GM18858 (cell line): ENCODE results near the gene EFNA5.

Experiments used
- ATAC-seq: cut with Tn5 transposase; IDR thresholded peaks from one replicate; pipeline ENCODE4 v1.9.1; 2021; ENCODE audit not compliant: unreplicated experiment

EFNA5 gene

DNA sequence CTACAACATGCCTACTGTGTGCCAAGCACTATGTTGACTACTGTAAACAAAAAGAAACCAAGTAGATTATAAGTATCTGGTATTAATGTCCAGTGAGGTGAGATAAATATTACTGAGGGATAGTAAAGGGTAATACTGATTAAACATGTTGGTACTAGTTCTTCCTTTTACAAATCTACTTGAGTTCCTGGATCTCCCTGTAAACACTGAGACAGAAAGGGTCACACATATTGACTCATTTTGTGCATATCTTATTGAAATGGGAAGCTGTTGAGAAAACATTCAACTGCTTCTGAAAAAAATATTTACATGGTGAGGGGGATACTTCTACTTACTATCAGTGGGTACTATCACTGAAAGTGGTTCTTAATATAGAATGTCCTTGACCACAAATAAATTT lies 24.3 kb downstream of the EFNA5 start:
- no peak for ATAC-seq

DNA sequence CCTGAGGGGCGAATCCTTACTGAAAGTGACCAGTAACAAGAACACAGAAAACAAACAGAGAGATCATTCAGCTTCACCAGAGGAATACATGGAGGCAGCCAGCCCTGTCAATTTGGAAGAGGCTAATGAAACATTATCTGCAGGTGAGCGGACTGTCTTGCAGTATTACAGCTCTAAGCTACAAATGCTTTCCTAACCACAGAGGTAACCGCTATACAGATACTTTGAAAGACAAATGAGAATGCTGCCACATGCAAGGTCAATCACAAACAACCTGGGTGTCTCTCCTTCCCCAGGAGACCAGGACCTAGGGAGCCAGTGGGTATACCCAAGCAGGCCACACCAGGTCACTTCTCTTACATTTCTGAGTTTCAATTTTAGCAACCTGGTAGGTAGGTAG lies 30.2 kb downstream of the EFNA5 start:
- no peak for ATAC-seq

DNA sequence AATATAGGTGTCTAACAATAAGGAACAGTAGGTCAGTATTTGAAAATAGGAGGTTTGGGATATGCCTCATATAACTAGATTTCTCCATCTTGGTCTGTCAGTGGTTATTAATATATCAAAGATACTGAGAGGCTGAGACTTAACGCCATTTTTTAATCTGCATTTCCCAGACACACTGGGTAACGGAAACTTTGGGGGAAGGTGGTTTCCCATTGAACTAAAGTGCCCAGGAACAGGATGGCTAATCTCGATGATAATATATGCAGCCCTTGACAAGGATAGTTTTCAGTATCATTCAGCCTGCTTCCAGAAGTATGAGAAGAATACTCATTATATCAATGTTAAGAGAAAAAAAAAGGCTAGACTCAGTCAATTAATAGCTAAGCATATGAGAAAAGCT lies 30.7 kb downstream of the EFNA5 start:
- no peak for ATAC-seq

DNA sequence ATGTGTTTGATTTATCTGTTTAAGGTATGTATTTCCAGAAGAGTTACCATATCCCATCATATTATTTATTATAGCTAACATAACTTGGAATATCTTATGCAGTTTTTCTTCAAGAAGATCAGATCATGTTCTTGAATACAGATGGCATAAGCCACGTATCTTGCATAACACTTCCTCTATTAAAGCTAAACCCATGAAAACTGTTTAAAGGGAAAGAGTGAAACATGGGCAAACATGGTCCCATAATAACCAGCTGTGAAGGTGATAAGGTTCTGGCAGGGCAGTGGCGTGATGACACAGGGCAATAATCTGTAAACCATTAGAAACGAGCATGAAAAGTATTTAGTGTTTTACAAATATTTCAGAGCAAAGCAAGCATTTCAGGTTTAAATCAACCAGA lies 34.2 kb downstream of the EFNA5 start:
- no peak for ATAC-seq

DNA sequence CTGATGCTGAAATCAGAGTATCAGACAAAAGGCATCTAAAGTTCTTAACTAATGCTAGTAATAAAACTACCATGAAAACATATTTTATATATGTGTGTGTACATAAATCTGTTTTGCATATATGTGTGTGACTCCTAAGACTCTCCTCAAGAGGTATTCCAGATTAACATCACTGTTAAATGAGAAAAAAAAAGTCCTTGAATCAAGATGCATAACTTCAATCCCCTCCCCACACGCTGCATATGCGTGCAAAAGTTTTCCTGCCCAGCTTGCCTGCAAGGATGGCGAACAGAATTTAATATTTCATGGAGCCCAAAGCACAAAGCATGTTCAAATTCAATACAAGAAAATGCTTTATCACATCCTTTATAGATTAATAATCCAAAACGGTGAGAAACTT lies 34.7 kb downstream of the EFNA5 start:
- ATAC-seq: no peak

DNA sequence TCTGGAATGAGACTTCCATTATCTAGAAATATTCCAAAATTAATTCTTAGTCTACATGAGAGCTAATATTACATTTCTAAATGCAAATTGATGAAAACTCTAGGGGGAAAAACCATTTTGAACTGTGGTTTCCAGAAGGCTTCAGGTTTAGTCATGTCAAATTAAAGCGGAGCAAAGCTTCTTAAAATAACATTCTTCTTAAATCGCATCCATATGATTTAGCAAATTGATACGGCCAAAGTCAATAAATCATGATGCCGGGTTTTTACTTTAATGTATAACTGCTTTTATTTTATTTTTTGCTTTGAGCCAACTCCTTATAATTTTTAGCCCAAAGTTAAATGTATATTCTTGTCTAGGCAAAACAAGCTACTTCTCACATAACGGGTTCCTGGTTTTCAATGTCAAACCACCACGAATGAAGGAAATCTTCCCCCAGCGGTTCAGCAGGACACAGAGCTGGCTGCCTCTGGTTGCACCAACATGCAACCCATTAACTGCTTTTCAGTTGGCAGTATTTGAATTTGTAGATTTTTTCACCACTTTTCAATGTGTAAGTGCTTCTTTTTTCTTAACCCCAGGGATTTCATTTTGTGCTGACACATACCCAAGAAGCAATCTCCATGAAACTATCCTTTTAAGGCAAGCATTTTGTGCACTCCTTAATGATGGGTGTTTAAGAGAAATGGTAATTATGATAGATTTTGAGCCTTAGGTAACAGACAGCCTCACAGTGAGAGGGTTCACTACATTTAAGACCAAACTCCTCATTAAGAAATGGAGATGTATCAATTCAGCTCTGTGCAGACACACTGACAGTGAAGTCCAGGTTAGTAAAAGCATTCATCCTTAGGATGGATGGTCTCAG lies 35.5 kb downstream of the EFNA5 start:
- ATAC-seq: no peak

DNA sequence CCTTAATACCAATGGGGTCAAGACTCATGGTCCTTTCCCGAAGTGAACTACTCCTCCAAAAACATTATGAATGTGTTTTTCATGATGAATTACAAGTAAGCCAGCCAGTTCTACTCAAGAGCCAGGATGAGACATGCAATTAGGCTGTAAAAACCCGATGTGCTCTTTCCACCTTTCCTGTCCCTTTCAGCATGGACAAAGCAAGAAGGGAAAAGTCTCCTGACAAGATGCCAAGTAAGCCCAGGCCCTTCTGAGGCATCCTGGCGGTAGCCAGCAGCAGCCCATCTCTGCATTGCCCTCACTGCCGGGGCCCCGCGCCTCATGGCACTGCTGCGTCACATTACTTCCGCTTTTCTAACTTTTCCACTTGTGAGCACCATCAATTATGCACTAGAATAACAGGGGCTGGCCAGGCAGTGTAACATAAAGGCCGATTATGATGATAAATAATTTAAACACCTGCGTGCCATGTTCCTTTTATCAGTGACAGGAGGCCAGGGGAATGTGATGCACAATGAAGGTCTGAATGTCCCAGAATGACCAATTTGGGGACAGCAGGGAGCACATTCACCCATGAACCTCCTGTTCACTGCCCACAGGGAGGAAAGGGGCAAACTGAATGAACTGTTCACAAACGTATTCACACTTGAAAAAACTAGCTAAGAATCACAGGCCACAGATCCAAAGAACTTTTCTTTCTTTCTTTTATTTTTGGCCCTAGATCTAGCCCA lies 37.4 kb downstream of the EFNA5 start:
- no peak for ATAC-seq

DNA sequence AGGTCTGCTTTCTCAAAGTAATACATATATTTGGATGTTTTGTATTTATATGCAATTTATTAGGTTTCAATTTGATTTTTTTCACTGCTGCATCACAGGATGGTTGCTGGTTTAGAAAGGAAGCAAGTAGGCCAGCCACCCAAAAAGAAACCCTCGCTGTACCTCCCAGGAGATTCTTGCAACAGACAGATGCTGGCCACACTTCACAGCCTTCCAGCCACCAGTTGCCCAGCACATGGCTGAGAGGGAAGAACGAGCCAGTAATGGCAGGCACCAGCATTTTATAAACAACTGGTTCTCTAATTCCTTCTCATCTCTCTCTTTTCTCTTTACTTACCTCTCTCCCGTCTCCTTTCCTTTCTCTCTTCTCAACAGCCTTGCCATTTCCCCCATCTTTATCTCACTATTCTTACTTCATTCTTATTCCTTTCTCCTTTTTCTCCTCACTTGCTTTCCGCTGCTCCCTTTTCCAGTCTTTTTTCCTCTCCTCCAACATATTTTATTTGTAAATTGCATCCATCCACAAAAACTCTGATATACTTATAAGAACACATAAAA lies 38.9 kb downstream of the EFNA5 start:
- ATAC-seq: no peak

DNA sequence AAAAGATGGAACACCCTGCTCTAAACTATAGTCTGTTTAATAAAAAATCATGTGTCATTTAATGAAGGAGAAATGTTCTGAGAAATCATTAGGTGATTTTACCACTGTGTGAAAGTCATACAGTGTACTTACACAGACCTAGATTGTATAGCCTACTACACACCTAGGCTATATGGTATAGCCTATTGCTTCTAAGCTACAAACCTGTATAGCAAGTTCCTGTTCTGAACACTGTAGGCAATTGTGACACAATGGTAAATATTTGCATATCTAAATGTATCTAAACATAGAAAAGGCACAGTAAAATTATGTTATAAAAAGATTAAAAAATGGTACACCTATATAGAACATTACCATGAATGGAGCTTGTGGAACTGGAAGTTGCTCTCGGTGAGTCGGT lies 40.6 kb downstream of the EFNA5 start:
- no peak for ATAC-seq

DNA sequence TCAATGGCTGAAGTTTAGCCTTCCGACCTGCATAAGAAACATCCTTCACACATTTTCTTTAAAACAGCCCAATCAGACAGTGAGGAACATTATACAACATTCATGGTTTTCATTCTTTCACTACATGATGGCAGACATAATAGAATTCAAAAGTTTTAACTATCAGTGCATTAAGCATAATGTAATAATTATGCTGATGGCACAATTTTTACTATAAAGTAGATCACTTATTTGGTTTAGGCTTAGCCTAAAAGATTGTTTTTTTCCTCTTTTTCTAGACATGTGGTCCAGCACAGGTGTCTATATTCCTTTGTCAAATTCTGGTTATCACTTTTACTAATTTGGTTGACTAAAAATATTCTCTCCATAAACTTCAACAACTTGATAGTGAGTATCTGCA lies 46.5 kb downstream of the EFNA5 start:
- ATAC-seq: no peak

DNA sequence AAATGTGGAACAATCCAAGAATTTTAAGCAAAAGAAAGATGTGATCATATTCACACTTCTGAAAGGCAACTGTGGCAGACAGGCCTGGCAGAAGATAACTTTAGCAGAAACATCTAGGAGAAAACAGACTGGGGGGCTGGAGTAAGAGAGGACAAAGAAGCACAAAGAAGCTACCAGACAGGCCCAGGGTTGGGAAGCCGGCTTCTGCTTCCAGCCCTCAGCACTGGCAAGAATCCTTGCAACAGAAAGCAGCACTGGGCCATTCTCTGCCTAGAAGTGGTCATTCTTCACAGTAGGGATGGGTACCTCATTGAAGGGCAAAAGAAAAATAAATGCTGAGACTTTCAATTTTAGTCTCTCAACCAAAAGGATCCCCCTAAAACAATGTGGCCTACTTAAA lies 49.6 kb downstream of the EFNA5 start:
- ATAC-seq: no peak

DNA sequence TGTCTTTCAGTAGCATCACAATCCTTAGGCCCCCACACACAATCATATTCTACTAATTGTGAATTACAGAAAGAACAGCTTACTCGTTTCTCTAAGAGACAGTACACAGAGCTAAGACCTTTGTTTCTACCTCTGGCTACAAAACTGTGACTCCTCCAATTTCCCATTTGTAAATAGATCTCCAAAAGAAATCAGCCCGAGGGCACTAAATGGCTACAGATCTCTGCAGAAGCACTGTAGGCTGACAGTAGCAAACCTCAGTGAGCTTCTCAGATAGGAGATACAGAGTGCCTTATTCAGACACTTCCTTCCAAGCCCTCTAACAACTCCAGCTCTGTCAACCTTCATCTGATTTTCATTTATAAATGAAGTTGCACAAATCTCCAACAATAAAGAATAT lies 51.0 kb downstream of the EFNA5 start:
- ATAC-seq: no peak

DNA sequence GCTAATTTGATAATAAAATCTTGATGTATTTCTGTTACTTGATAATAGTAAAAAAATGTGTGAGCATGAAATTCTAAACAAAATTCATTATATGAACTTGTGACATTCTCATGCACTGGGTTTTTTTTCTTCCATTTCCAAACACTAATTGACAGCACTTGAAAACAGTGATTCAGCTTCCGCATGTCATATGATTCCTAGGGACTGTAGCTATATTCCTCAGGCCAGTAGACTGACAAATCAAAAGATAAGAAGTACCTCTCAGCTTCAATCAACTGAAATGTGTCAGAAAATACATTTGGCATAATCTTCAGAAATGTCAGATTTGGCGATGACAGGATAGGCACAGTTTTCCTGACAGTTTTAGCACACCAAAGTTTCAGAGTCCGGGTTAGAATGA lies 52.5 kb downstream of the EFNA5 start:
- ATAC-seq: no peak

DNA sequence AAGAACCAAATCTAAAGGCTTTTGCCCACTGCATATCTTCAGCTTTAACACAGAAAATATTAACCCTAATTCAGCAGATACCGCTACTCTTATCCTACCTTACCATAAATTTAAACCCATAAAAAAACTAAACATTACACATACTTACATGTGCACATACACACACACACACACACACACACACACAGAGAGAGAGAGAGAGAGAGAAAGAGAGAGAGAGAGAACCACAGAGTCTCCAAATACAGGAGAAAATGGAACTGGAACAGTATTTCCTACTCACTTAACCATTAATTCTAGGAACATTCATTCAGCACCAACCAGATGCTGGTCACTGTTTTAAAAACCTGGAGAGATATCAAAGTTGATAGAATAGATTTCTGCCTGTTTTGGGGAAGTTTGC lies 53.7 kb downstream of the EFNA5 start:
- ATAC-seq: no peak

DNA sequence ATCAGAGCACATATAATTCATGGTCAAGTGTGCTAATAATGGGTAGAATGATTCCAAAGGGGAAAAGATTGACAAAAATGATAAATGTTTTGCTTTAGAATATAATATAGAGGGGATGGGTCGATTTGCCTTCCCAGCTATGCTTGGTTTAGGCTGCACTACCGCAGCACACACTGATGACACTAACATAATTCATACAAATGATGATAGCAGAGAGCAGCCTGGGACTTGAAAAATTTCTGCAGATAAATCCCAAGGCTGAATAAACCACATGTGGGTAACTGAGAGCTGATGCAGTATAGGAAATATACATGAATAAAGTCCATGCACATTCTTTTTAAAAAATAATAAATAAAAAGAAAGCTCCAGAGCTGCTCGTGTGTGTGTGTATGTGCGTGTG lies 54.5 kb downstream of the EFNA5 start:
- ATAC-seq: no peak

DNA sequence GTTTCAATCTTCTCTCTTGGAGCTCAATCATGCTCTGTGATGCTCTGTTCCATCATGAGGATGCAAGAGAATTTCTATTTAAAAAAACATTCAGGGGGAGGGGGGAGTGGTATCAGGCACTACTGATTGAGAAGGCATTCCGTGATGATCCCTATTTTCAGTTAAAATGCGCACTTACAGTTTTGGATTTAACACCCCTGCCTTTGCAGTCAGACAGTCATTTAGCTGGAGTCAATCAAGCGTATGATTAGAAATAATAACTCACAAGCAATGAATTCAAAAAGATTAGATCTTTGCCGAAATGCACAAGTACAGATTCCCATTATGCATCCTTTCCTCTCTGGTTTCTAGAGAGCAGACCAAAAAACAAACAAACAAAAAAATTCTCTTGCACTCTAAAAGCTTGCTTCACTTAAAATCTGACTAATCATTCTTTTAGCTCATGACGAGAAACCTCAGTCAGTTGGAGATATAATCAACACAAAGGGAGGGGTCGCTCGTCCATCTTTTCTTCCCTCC lies 55.4 kb downstream of the EFNA5 start:
- ATAC-seq: no peak

DNA sequence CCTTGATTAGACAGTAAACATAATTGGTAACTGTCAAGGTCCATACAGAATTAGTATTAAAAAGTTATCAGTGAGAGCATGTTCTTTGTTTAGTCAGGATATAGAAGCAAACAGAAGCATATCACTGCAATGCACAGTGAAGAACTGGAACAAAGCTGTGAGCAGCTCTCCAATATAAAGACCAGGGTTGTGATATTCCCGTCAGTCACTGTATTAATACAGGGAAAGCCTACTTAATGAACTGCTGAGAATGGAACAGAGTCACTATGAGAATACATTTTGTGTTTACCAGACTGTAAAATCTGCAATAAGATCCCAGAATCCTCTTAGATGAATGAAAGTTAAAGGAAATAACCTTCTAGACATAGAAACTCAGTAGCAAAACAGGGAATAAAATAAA lies 58.2 kb downstream of the EFNA5 start:
- ATAC-seq: no peak

DNA sequence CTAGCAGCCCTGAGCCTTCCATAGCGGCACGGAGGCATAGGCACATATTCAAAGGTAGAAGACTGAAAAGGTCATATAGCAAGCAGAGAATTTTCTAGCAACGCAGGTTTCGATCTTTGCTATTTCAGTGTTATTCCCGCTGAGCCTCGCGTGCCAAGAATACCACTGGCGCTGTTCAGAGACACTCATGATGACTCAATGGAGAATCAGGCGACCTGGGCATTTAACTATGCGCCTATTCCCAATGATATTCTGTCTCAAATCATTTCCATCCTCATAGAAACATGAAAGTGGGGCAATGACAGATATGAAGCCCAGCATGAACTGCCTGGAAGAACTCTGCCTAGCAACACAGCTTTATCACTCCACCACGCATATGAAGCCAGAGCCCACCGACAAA lies 59.9 kb downstream of the EFNA5 start:
- ATAC-seq: no peak

DNA sequence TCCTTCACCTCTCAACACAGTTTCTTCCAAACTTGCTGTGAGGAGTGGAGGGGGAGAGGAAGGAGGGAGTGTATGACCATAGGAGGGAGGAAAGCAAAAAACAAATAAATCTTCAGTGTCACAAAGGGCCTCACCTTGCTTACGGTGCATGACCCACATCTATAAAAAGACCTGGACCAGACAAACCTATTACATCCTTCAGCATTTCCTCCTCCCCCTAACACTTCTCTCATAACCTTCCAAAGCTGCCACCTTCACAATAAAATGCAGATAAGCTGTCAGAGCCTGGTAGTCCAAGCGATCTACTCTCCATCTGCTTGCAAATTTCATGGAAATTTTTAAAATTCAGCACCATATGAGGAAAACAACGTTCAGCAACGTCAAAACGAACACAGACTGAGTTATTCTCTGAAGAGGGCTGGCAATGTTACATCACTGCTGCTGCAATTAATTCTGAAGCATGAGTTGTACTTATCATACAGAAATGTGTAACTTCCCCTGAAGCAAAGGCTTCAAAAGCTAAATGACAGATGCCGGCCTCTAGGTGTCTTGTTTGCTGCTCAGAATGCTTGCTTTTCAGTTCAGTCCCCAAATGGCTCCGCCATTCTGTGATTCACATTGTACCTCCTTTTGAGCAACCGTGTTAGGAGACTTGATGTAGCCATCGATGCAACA lies 62.9 kb downstream of the EFNA5 start:
- no peak for ATAC-seq

DNA sequence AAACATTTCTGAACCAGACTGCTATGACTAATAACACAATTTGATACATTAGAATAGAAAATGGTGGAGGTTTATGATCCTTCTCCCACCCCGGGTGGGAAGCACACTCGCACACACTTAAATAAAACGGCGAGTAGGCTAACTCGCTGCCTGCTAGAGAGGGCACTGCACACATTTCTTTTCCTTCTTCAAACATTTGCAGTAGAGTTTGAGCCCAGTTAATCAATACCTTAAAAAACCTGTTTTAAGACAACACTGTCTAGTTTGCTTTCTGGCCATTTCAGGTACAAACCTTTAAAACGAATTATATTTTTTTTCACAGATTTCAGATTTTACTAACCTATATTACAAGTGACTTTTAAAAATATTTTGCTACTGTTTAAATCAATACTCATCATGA lies 63.5 kb downstream of the EFNA5 start:
- no peak for ATAC-seq

DNA sequence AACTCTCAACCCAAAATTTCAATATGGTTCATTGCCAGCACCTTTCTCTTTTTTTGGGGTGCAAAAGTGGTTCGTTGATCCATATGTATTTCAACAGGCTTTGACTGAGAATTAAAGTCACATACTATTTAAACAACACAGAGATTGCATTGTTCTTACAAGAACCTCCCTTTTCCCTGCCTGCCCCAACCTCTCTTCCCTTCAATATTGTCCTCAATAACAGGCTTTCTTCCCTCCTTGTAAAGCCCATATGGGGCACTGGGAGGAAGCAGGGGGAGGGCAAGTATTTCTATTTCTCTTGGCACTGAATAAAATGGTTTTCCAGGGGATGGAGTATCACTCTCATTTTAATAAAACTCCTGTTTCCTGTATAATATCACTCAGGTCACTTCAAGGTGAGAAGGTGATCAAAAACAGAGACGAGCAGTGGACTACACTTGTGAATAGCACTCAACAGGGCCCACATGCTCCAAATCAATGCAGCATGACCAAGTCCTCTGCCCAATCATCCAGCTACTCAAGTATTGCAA lies 65.1 kb downstream of the EFNA5 start:
- ATAC-seq: no peak
